Ishikawa (cell line): Measurements from ENCODE around the gene PCDH19.

ENCODE experiments used
- CEBPB ChIP-seq: IDR thresholded peaks from 2 replicates; pipeline ENCODE4 v1.6.1; 2012
- CREB1 ChIP-seq: IDR thresholded peaks from 2 replicates; pipeline ENCODE4 v1.6.1; 2012; ENCODE audit warnings: low read depth
- EGR1 ChIP-seq: IDR thresholded peaks from 2 replicates; pipeline ENCODE4 v1.6.1; 2012
- EP300 ChIP-seq: IDR thresholded peaks from 2 replicates; pipeline ENCODE4 v1.6.1; 2012; ENCODE audit warnings: borderline replicate concordance
- MAX ChIP-seq: IDR thresholded peaks from 2 replicates; pipeline ENCODE4 v1.6.1; 2012
- NFIC ChIP-seq: IDR thresholded peaks from 2 replicates; pipeline ENCODE4 v1.6.1; 2012
- RAD21 ChIP-seq: IDR thresholded peaks from 2 replicates; pipeline ENCODE4 v1.6.1; 2012; ENCODE audit warnings: low read depth
- REST ChIP-seq: IDR thresholded peaks from 2 replicates; pipeline ENCODE4 v1.6.1; 2012; ENCODE audit warnings: low read depth, mild to moderate bottlenecking
- TAF1 ChIP-seq: IDR thresholded peaks from 2 replicates; pipeline ENCODE4 v1.6.1; 2012; ENCODE audit warnings: low read depth, mild to moderate bottlenecking
- TCF12 ChIP-seq: IDR thresholded peaks from 2 replicates; pipeline ENCODE4 v1.6.1; 2012; ENCODE audit warnings: low read depth
- TEAD4 ChIP-seq: IDR thresholded peaks from 2 replicates; pipeline ENCODE4 v1.6.1; 2012
- USF1 ChIP-seq: IDR thresholded peaks from 2 replicates; pipeline ENCODE4 v1.6.1; 2012
- YY1 ChIP-seq: IDR thresholded peaks from 2 replicates; pipeline ENCODE4 v1.6.1; 2012; ENCODE audit warnings: low read depth
- ZBTB7A ChIP-seq: IDR thresholded peaks from 2 replicates; pipeline ENCODE4 v1.6.1; 2012; ENCODE audit warnings: low read depth

GRCh38 chrX:100409610-100410590, at the start of gene PCDH19:
- TF ChIP-seq TAF1 (peak; percentile 39; the same call in 1 of the 2 replicates), EP300 (no peak), TEAD4 (no peak), TCF12 (no peak), USF1 (no peak), CREB1 (no peak), REST (no peak), MAX (no peak), YY1 (no peak), ZBTB7A (no peak), RAD21 (no peak), EGR1 (no peak), CEBPB (no peak), NFIC (no peak)
